ENCODE data around the gene GNAI3.

Gene GNAI3

DNA sequence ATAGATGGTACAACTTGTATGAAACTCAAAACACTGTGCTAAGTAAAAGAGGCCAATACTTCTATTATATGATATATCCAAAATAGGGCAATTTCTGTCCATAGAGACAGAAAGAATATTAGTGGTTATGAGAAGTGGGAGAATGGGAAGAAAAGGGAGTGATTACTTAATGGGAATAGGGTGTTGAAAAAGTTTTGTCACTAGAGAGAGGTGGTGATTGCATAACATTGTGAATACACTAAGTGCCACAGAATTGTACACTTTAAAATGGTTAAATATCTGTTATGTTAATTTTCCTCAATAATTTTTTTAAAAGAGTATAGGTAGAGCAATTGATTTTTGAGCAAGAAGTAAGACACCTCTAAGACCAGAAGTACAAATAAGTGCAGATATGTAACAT is 41.3 kb downstream of the GNAI3 start:
- in situ Hi-C loops (cut with HindIII; ENCODE audit: low sequenced_read_pairs): no loop called here
- TF ChIP-seq CTCF (IDR thresholded peaks at IDR 0.05; ENCODE audit: low read depth, low read length, missing control alignments): no peak
- no peak overlapping the region for H3K4me3 ChIP-seq (ENCODE audit: low read depth, low read length)
- no peak for DNase-seq (ENCODE audit: low read depth)

DNA sequence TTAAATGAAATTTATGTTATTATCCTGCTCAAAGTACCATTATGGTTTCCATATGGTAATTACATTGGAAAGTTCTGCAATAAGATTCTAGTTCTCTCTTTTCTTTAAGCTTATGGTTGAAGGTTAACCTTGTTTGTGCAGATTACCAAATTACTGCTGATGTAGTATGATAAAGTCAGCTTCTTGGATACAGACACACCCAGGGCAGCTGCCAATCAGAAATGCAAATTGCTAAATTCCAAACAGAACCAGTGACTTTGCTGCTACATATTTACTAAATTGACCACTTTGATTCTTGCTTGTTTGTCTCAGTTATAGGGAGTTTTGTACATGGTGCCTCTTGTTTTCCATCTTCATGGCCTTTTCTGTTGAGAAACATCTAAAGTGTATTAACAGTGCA is 44.5 kb downstream of the GNAI3 start:
- no peak overlapping the region for H3K4me3 ChIP-seq (ENCODE audit: low read depth, low read length)
- no peak for TF ChIP-seq CTCF (IDR thresholded peaks at IDR 0.05; ENCODE audit: low read depth, low read length, missing control alignments)
- in situ Hi-C loops (cut with HindIII; ENCODE audit: low sequenced_read_pairs): no loop called here
- DNase-seq (ENCODE audit: low read depth): no peak

DNA sequence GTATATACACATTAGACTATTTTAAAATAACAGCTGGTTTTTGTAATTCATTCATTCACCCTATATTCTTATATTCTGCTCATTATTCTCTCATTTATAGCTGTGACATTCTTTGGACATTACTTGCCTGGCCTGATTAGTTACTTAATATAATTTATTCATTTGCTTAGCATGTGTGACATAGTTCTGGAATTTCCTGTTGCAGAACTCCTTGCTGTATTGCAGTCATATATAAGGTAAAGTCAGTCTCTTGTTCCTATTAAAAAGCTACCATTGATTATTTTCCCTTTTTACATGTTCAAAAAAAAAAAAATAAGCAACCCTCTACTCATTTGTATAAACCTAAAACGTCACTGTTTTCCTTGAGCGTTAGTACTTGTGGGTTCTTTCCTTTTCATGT is 47.1 kb downstream of the GNAI3 start:
- H3K4me3 ChIP-seq (ENCODE audit: low read depth, low read length): no peak overlapping the region
- no peak for DNase-seq (ENCODE audit: low read depth)
- in situ Hi-C loops (cut with HindIII; ENCODE audit: low sequenced_read_pairs): no loop called here
- no peak for TF ChIP-seq CTCF (IDR thresholded peaks at IDR 0.05; ENCODE audit: low read depth, low read length, missing control alignments)

- H3K4me3 ChIP-seq (ENCODE audit: low read depth, low read length): no peak overlapping the region
- in situ Hi-C loops (cut with HindIII; ENCODE audit: low sequenced_read_pairs): no loop called here
- DNase-seq (ENCODE audit: low read depth): no peak
- TF ChIP-seq CTCF (IDR thresholded peaks at IDR 0.05; ENCODE audit: low read depth, low read length, missing control alignments): no peak
Observed at GRCh38 chr1:109598156-109598555, 49.7 kb downstream of the GNAI3 start.

GRCh38 chr1:109598655-109599054 is 50.2 kb downstream of the GNAI3 start:
- DNase-seq (ENCODE audit: low read depth): no peak
- in situ Hi-C loops (cut with HindIII; ENCODE audit: low sequenced_read_pairs): no loop called here
- TF ChIP-seq CTCF (IDR thresholded peaks at IDR 0.05; ENCODE audit: low read depth, low read length, missing control alignments): peak; percentile 34

GRCh38 chr1:109603229-109603628 is 54.8 kb downstream of the GNAI3 start:
- H3K4me3 ChIP-seq (ENCODE audit: low read depth, low read length): no peak overlapping the region
- no peak for DNase-seq (ENCODE audit: low read depth)
- no peak for TF ChIP-seq CTCF (IDR thresholded peaks at IDR 0.05; ENCODE audit: low read depth, low read length, missing control alignments)
- in situ Hi-C loops (cut with HindIII; ENCODE audit: low sequenced_read_pairs): no loop called here

More at GRCh38 chr1:109598655-109599054, 50.2 kb downstream of the GNAI3 start:
- H3K4me3 ChIP-seq (ENCODE audit: low read depth, low read length): no peak overlapping the region

- DNase-seq (ENCODE audit: low read depth): no peak
- no peak for TF ChIP-seq CTCF (IDR thresholded peaks at IDR 0.05; ENCODE audit: low read depth, low read length, missing control alignments)
- in situ Hi-C loops (cut with HindIII; ENCODE audit: low sequenced_read_pairs): no loop called here
- H3K4me3 ChIP-seq (ENCODE audit: low read depth, low read length): no peak overlapping the region
Observed at GRCh38 chr1:109605381-109605780, 57.0 kb downstream of the GNAI3 start.
